SH-SY5Y (cell line): Measurements from ENCODE around the gene PIK3C2G.

ENCODE experiments used
- GATA2 ChIP-seq: IDR thresholded peaks from 2 replicates; pipeline ENCODE4 v1.6.1; 2011; ENCODE audit warnings: mild to moderate bottlenecking, low read depth, low read length
- GATA3 ChIP-seq: IDR thresholded peaks from 2 replicates; pipeline ENCODE4 v1.6.1; 2011; ENCODE audit warnings: low read depth, mild to moderate bottlenecking, low read length, moderate library complexity

DNA sequence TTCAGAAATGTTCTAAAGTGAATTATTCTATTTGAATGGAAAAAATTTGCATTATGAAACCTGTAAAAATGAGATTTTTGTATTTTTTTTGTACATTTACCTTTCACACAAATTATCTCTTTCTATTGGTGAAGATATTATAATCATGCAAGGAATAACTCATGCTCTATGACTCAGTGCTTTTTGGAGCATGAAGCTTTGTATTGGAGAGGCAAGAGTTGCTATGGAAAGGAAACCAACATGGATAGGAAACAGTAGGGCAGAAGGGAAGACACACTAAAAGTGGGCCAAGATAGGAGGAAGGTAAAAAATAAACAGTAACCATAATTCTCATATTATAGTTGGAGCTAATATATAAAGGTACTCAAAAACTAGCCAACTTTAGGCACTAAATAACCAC, 397.5 kb downstream of the PIK3C2G start:
- no peak for TF ChIP-seq GATA3
- TF ChIP-seq GATA2 = no peak
